Measurements from ENCODE around the gene PGC. TPM values are rescaled to one million over a fixed set of nuclear protein-coding genes. Genes with fewer than 3 reads are reported as not detected.

PGC gene
- total and polyA plus RNA-seq, 9 of the 15 experiments (the other 6 are each of a cell fraction or from before 2014, with no cell fraction given): 0.17 to 0.40 TPM; not detected in 7

DNA sequence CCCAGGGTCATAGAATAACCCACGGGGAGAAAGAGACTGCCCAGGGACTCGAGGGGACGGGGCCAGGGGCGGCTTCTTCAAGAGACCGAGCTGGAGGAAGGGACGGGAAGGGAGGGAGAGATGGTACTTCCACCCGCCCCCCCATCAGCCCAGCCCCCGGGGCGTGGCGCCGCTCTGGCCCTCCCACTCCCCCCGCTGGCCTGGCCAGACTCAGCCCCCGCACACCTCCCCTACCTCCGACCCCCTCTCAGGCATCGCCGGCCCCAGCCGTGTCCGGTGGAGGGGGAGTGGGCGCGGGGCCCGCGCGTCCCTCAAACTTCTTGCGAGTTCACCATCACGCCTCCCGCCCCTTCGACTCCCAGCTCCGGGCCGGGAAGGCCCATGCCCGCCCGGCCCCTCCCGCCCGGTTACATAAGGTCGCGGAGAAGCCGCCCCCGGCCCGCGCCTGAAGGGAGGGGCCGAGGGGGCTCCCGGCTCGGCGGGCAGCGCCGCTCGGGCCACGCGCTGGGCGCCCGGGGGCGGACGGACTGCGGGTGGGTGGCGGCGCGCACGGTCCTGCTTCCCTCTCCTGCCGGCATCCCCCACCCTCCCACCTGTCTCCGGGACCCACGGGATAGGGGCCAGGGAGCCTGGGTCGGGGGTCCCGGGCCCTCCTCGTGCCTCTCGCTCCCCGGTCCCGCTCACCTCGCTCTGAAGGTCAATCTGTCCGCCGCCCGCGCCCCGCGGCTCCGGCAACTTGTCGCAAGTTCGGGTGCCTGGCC lies 12.4 kb downstream of the PGC start (continued):
- TF ChIP-seq, protein P1, sequence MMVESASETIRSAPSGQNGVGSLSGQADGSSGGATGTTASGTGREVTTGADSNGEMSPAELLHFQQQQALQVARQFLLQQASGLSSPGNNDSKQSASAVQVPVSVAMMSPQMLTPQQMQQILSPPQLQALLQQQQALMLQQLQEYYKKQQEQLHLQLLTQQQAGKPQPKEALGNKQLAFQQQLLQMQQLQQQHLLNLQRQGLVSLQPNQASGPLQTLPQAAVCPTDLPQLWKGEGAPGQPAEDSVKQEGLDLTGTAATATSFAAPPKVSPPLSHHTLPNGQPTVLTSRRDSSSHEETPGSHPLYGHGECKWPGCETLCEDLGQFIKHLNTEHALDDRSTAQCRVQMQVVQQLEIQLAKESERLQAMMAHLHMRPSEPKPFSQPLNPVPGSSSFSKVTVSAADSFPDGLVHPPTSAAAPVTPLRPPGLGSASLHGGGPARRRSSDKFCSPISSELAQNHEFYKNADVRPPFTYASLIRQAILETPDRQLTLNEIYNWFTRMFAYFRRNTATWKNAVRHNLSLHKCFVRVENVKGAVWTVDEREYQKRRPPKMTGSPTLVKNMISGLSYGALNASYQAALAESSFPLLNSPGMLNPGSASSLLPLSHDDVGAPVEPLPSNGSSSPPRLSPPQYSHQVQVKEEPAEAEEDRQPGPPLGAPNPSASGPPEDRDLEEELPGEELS (CRISPR knock-in tag; IDR thresholded peaks at IDR 0.05; ENCODE audit: borderline replicate concordance): no peak
- no peak for TF ChIP-seq ELK1 (CRISPR knock-in tag; IDR thresholded peaks at IDR 0.05)
- no peak for TF ChIP-seq ZNF224 (CRISPR knock-in tag; IDR thresholded peaks at IDR 0.05)
- no peak for TF ChIP-seq MYC (IDR thresholded peaks at IDR 0.05; ENCODE audit: low read depth, low read length)
- TF ChIP-seq MYC (CRISPR knock-in tag; IDR thresholded peaks at IDR 0.05; ENCODE audit: borderline replicate concordance, low read depth): no peak
- no peak for TF ChIP-seq RFX5 (IDR thresholded peaks at IDR 0.05; ENCODE audit: low read depth, low read length)
- 0 out of 2 replicates have a peak, but pooled peaks have one; percentile 80 for TF ChIP-seq ZC3H4 (CRISPR knock-in tag; IDR thresholded peaks at IDR 0.05; ENCODE audit: borderline replicate concordance)
- TF ChIP-seq THAP12 (CRISPR knock-in tag; IDR thresholded peaks at IDR 0.05): no peak
- no peak for TF ChIP-seq ZNF512 (tag; IDR thresholded peaks at IDR 0.05)
- TF ChIP-seq ARID4B (CRISPR knock-in tag; IDR thresholded peaks at IDR 0.05): 0 out of 2 replicates have a peak, but pooled peaks have one; percentile 7
- TF ChIP-seq, protein P2, sequence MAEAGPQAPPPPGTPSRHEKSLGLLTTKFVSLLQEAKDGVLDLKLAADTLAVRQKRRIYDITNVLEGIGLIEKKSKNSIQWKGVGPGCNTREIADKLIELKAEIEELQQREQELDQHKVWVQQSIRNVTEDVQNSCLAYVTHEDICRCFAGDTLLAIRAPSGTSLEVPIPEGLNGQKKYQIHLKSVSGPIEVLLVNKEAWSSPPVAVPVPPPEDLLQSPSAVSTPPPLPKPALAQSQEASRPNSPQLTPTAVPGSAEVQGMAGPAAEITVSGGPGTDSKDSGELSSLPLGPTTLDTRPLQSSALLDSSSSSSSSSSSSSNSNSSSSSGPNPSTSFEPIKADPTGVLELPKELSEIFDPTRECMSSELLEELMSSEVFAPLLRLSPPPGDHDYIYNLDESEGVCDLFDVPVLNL (CRISPR knock-in tag; IDR thresholded peaks at IDR 0.05; ENCODE audit: low read depth): no peak
- peak; percentile 33; the same call in 1 of the 2 replicates for TF ChIP-seq NCOA6 (IDR thresholded peaks at IDR 0.05)
- TF ChIP-seq PCBP1 (IDR thresholded peaks at IDR 0.05; ENCODE audit: low read depth, low read length, poor library complexity, severe bottlenecking): peak; percentile 53
